ENCODE data around the gene TMEM151A.
"Not testable (repeated sequence)": the region's sequence is repeated elsewhere in the genome, so short reads cannot be mapped to it uniquely, and the experiment has no call there.

TMEM151A gene

GRCh38 chr11:66274219-66274618 is 17.5 kb upstream of the TMEM151A start:
- H3K4me3 ChIP-seq, result no peak overlapping the region
- no peaks in the 10 kb centered on the region for H3K27me3 ChIP-seq
- H3K4me1 ChIP-seq, result peaks cover 0 to 35% (median 29%) of the 10 kb centered on the region in 4 donors
- H3K9me3 ChIP-seq, result no peaks in the 10 kb centered on the region
- DNase-seq, result no peak
- intact Hi-C loops (cut with DNase I; ENCODE audit: low total_unique reads), result no loop called here
- no peak for TF ChIP-seq CTCF (IDR thresholded peaks at IDR 0.05)
- H3K36me3 ChIP-seq, result peaks cover 28 to 55% (median 50%) of the 10 kb centered on the region in 3 donors
- no peak overlapping the region for H3K27ac ChIP-seq

- Histone ChIP-seq H3K36me3 (peaks cover 28 to 55% (median 50%) of the 10 kb centered on the region in 3 donors), H3K27me3 (no peaks in the 10 kb centered on the region), H3K9me3 (no peaks in the 10 kb centered on the region), H3K4me1 (peaks cover 0 to 24% (median 18%) of the 10 kb centered on the region in 4 donors), H3K27ac (no peak overlapping the region), H3K4me3 (no peak overlapping the region)
- intact Hi-C loops (cut with DNase I; ENCODE audit: low total_unique reads), result no loop called here
- no peak for TF ChIP-seq CTCF (IDR thresholded peaks at IDR 0.05)
- no peak for DNase-seq
Measured at GRCh38 chr11:66275396-66275795, 16.3 kb upstream of the TMEM151A start.

GRCh38 chr11:66275984-66276612 is 15.6 kb upstream of the TMEM151A start:
- no peak for DNase-seq
- Histone ChIP-seq H3K9me3 (no peaks in the 10 kb centered on the region), H3K27ac (no peak overlapping the region), H3K4me1 (peaks cover 0 to 17% (median 12%) of the 10 kb centered on the region in 4 donors), H3K27me3 (no peaks in the 10 kb centered on the region), H3K36me3 (peaks cover 28 to 55% (median 50%) of the 10 kb centered on the region in 3 donors), H3K4me3 (no peak overlapping the region)
- no peak for TF ChIP-seq CTCF (IDR thresholded peaks at IDR 0.05)
- intact Hi-C loops (cut with DNase I; ENCODE audit: low total_unique reads), result no loop called here

- intact Hi-C loops (cut with DNase I; ENCODE audit: low total_unique reads), result not testable (repeated sequence)
- H3K36me3 ChIP-seq, result peaks cover 26 to 53% (median 49%) of the 10 kb centered on the region in 3 donors
Measured at GRCh38 chr11:66276619-66277018, 15.1 kb upstream of the TMEM151A start.

GRCh38 chr11:66277064-66277463 is 14.6 kb upstream of the TMEM151A start:
- H3K4me3 ChIP-seq; H3K9me3 ChIP-seq; intact Hi-C loops (cut with DNase I; ENCODE audit: low total_unique reads); DNase-seq; H3K27me3 ChIP-seq: not testable (repeated sequence)
- Histone ChIP-seq H3K36me3 (peaks cover 22 to 48% (median 44%) of the 10 kb centered on the region in 3 donors), H3K27ac (peak overlapping the region; percentile 54 to 61), H3K4me1 (peaks cover 0 to 17% (median 14%) of the 10 kb centered on the region in 4 donors)

More at GRCh38 chr11:66276619-66277018, 15.1 kb upstream of the TMEM151A start:
- not testable (repeated sequence) for H3K27me3 ChIP-seq, H3K27ac ChIP-seq, H3K4me3 ChIP-seq, H3K9me3 ChIP-seq, DNase-seq
- peaks cover 0 to 16% (median 12%) of the 10 kb centered on the region in 4 donors for H3K4me1 ChIP-seq

- Histone ChIP-seq H3K36me3 (peaks cover 15 to 42% (median 38%) of the 10 kb centered on the region in 3 donors), H3K4me1 (peaks cover 2 to 24% (median 21%) of the 10 kb centered on the region in 4 donors), H3K9me3 (no peaks in the 10 kb centered on the region), H3K27me3 (no peaks in the 10 kb centered on the region), H3K27ac (peak within 1 kb of the TSS; percentile 54 to 61), H3K4me3 (peak within 1 kb of the TSS; percentile 29 to 49)
- TF ChIP-seq CTCF (IDR thresholded peaks at IDR 0.05), result no peak
- intact Hi-C loops (cut with DNase I; ENCODE audit: low total_unique reads), result no loop called here
- DNase-seq, result no peak
Measured at GRCh38 chr11:66277471-66278362, 14.0 kb upstream of the TMEM151A start, which contains the start of gene CNIH2. Gene CNIH2, plus strand, starts transcription at chr11:66278175. Its CDS starts 282 bp downstream, at chr11:66278457.

Measured in tibial artery (tissue), 4 donors.